IMR-90 (cell line): Measurements from ENCODE around the gene IZUMO4. TPM values are rescaled to one million over a fixed set of nuclear protein-coding genes. Genes with fewer than 3 reads are reported as not detected.

Experiments used
- ATAC-seq: fragments of 200-7000 bp; cut with Tn5 transposase; 2 replicates; pipeline ENCODE4 v1.9.1; 2020; ENCODE audit warnings: low read depth, mild to moderate bottlenecking, moderate library complexity
- BruUV-seq: library from RNA; stranded (reverse); fragments of 400-500 nt; replicated peaks from 2 replicates; lab custom pipeline; 2021; lab: Mats Ljungman, UMichigan
- CTCF ChIA-PET: fragments of 300-600 bp; formaldehyde crosslinking; extraction: SDS; loops from one replicate; lab custom pipeline; 2021; ENCODE audit warnings: antibody characterized with exemption; lab: Yijun Ruan, JAX
- POLR2A ChIA-PET: fragments of 300-600 bp; sonication (Branson Sonifier 250); formaldehyde crosslinking; loops from one replicate; lab custom pipeline; 2022; ENCODE audit warnings: antibody characterized with exemption; ENCODE audit not compliant: unreplicated experiment; lab: Charles Lee
- DNase-seq: peaks from one replicate; pipeline ENCODE4 v3.0.0; 2013
- H2AFZ ChIP-seq: replicated peaks from 2 replicates; pipeline ENCODE3; 2013; ENCODE audit warnings: low read length, mild to moderate bottlenecking; ENCODE audit not compliant: poor library complexity
- H2AK5ac ChIP-seq: 2 replicates; pipeline ENCODE4 v1.6.1; 2013; ENCODE audit warnings: low read depth, low read length, inconsistent platforms
- H2AK9ac ChIP-seq: replicated peaks from 2 replicates; pipeline ENCODE3; 2013; ENCODE audit warnings: mild to moderate bottlenecking, low read depth, low read length, moderate library complexity; ENCODE audit not compliant: poor library complexity
- H2BK120ac ChIP-seq: 2 replicates; pipeline ENCODE4 v1.6.1; 2013; ENCODE audit warnings: low read depth, low read length, inconsistent platforms
- H2BK15ac ChIP-seq: 3 replicates; pipeline ENCODE4 v1.6.1; 2013; ENCODE audit warnings: low read depth, low read length, inconsistent platforms
- H2BK20ac ChIP-seq: 2 replicates; pipeline ENCODE4 v1.6.1; 2013; ENCODE audit warnings: low read depth, mild to moderate bottlenecking, inconsistent platforms, low read length, moderate library complexity
- H2BK5ac ChIP-seq: 2 replicates; pipeline ENCODE4 v1.6.1; 2013; ENCODE audit warnings: mild to moderate bottlenecking, low read depth, low read length, inconsistent platforms; ENCODE audit not compliant: poor library complexity, severe bottlenecking
- H3K14ac ChIP-seq: replicated peaks from 2 replicates; pipeline ENCODE4 v1.6.1; 2013; ENCODE audit warnings: low read depth, low read length, inconsistent platforms
- H3K18ac ChIP-seq: 2 replicates; pipeline ENCODE4 v1.6.1; 2013; ENCODE audit warnings: low read depth, low read length, control low read depth
- H3K23ac ChIP-seq: 2 replicates; pipeline ENCODE4 v1.6.1; 2013; ENCODE audit warnings: low read depth, low read length, inconsistent platforms
- H3K27ac ChIP-seq: 2 replicates; pipeline ENCODE4 v1.5.1; 2013; ENCODE audit warnings: mild to moderate bottlenecking, control low read depth, low read length; ENCODE audit not compliant: insufficient read depth
- H3K27me3 ChIP-seq: 2 replicates; pipeline ENCODE4 v1.6.1; 2013; ENCODE audit warnings: low read length; ENCODE audit not compliant: control insufficient read depth, insufficient read depth
- H3K36me3 ChIP-seq: 2 replicates; pipeline ENCODE4 v1.6.1; 2013; ENCODE audit warnings: low read length, mixed read lengths; ENCODE audit not compliant: control insufficient read depth, insufficient read depth
- H3K4ac ChIP-seq: 2 replicates; pipeline ENCODE4 v1.6.1; 2013; ENCODE audit warnings: low read depth, low read length, inconsistent platforms
- H3K4me1 ChIP-seq: 2 replicates; pipeline ENCODE4 v1.6.1; 2013; ENCODE audit warnings: low read length, mixed read lengths; ENCODE audit not compliant: control insufficient read depth, insufficient read depth
- H3K4me2 ChIP-seq: 2 replicates; pipeline ENCODE4 v1.6.1; 2013; ENCODE audit warnings: low read depth, mild to moderate bottlenecking, control low read depth, low read length, moderate library complexity
- H3K4me3 ChIP-seq: 2 replicates; pipeline ENCODE4 v1.5.1; 2013; ENCODE audit warnings: low read depth, mild to moderate bottlenecking, control low read depth, low read length, moderate library complexity; ENCODE audit not compliant: insufficient read depth
- H3K56ac ChIP-seq: 2 replicates; pipeline ENCODE4 v1.6.1; 2013; ENCODE audit warnings: low read length, inconsistent platforms; ENCODE audit not compliant: insufficient read depth; ENCODE audit errors: extremely low read depth
- H3K79me1 ChIP-seq, 2 experiments: 2 replicates each; pipeline ENCODE4 v1.6.1; 2013; ENCODE audit warnings: low read length in 2 of 2, inconsistent platforms in 1 of 2, low read depth in 1 of 2
- H3K9ac ChIP-seq: 2 replicates; pipeline ENCODE4 v1.6.1; 2013; ENCODE audit warnings: low read depth, low read length, control low read depth
- H3K9me1 ChIP-seq: 2 replicates; pipeline ENCODE4 v1.6.1; 2013; ENCODE audit warnings: low read length, inconsistent platforms; ENCODE audit not compliant: insufficient read depth
- H3K9me3 ChIP-seq: 2 replicates; pipeline ENCODE4 v1.6.1; 2013; ENCODE audit warnings: low read length; ENCODE audit not compliant: control insufficient read depth, insufficient read depth
- H4K20me1 ChIP-seq: 2 replicates; pipeline ENCODE4 v1.6.1; 2013; ENCODE audit warnings: low read length, inconsistent platforms; ENCODE audit not compliant: insufficient read depth
- H4K5ac ChIP-seq: 2 replicates; pipeline ENCODE4 v1.6.1; 2013; ENCODE audit warnings: mild to moderate bottlenecking, low read depth, low read length, control low read depth
- H4K8ac ChIP-seq, 2 experiments: 2 replicates each; pipeline ENCODE4 v1.6.1; 2013; ENCODE audit warnings: low read depth in 2 of 2, low read length in 2 of 2, control low read depth in 1 of 2, inconsistent platforms in 1 of 2
- H4K91ac ChIP-seq: 2 replicates; pipeline ENCODE4 v1.6.1; 2013; ENCODE audit warnings: low read depth, low read length, inconsistent platforms; ENCODE audit not compliant: insufficient read depth
- CEBPB ChIP-seq: IDR thresholded peaks from 2 replicates; pipeline ENCODE4 v1.6.1; 2012; ENCODE audit warnings: low read depth, low read length, improper control_type of control experiment
- FOS ChIP-seq: fragments of 150-350 bp; IDR thresholded peaks from 2 replicates; pipeline ENCODE4 v1.6.1; 2016; ENCODE audit warnings: low read depth, low read length
- WGBS, 2 experiments: methylation state at CpG; one replicate each; pipeline versions ENCODE4 v1.1.5 to v1.1.7; 2013; ENCODE audit warnings: missing lambda C conversion rate in 2 of 2; ENCODE audit not compliant: insufficient read length in 1 of 2; ENCODE audit errors: extremely low coverage in 2 of 2; 5-methylcytosine and 5-hydroxymethylcytosine counted together
- dilution Hi-C: fragments of 300-500 bp; cut with HindIII; formaldehyde crosslinking; loops from one replicate; pipeline ENCODE4 v1.14.3; 2018; ENCODE audit warnings: low sequenced_read_pairs; ENCODE audit not compliant: unreplicated experiment
- in situ Hi-C: fragments of 300-500 bp; cut with MboI; formaldehyde crosslinking; loops from 3 replicates; pipeline ENCODE4 v1.14.3; 2019; ENCODE audit warnings: low sequenced_read_pairs, inconsistent platforms, mixed read lengths
- intact Hi-C: fragments of 100-400 bp; cut with micrococcal nuclease; formaldehyde crosslinking; loops from 2 replicates; pipeline ENCODE4 v1.10.0; 2022
- polyA plus RNA-seq, 3 experiments: library from polyadenylated mRNA; depleted of rRNA; stranded (reverse); fragments of >200 nt; gene quantifications; 2 replicates each; pipeline ENCODE4 v1.2.3, GENCODE V29; 2012; ENCODE audit warnings: low replicate concordance in 1 of 3
- total RNA-seq: library from RNA; depleted of rRNA; stranded (reverse); fragments of >200 nt; gene quantifications from 2 replicates; pipeline ENCODE4 v1.2.3, GENCODE V29; 2012

Gene IZUMO4
- total and polyA plus RNA-seq, 2 of the 4 experiments (the other 2 are of a cell fraction) = 0.72 to 2.8 TPM

GRCh38 chr19:2059422-2060201, 37.1 kb upstream of the IZUMO4 start:
- TF ChIP-seq FOS = no peak
- peak; percentile 89 for TF ChIP-seq CEBPB
- no peak for ATAC-seq
- Histone ChIP-seq H3K9ac (peak overlapping the region; percentile 27; the same call in 1 of the 2 replicates), H4K8ac (peak overlapping the region; percentile 93 to 98), H4K91ac (peak overlapping the region; percentile 97), H3K27ac (peak overlapping the region; percentile 93), H3K23ac (peak overlapping the region; percentile 92), H2AK5ac (peak overlapping the region; percentile 89), H3K27me3 (no peaks in the 10 kb centered on the region), H2BK20ac (peak overlapping the region; percentile 92), H3K9me1 (peaks cover 15% of the 10 kb centered on the region), H4K20me1 (no peaks in the 10 kb centered on the region), H3K18ac (peak overlapping the region; percentile 37), H3K4me2 (no peak overlapping the region; the same call in 1 of the 2 replicates), H2BK15ac (peak overlapping the region; percentile 89; the same call in 2 of the 3 replicates), H2AFZ (peak overlapping the region; percentile 79), H3K56ac (peak overlapping the region; percentile 74; the same call in 1 of the 2 replicates), H3K4me3 (no peak overlapping the region), H2AK9ac (peak overlapping the region; percentile 98), H2BK120ac (peak overlapping the region; percentile 96), H2BK5ac (peak overlapping the region; percentile 96), H3K36me3 (no peaks in the 10 kb centered on the region), H3K4me1 (peaks cover 32% of the 10 kb centered on the region), H4K5ac (peak overlapping the region; percentile 98), H3K9me3 (no peaks in the 10 kb centered on the region), H3K79me1 (peaks cover 5 to 39% of the 10 kb centered on the region in 2 experiments; a peak in 3 of 4 replicates), H3K14ac (peak overlapping the region; percentile 95), H3K4ac (peak overlapping the region; percentile 98)
- POLR2A ChIA-PET = no interaction called here
- in situ Hi-C loops (no loop called here), dilution Hi-C loops (no loop called here), intact Hi-C loops (no loop called here)
- WGBS, 2 experiments = 51% methylated on average over 3 of the region's 24 CpGs; no CpG with 5 or more reads in 1 of the 2 experiments
- DNase-seq = peak; percentile 61
- no TSS peak for BruUV-seq
- CTCF ChIA-PET = no interaction called here
